Measurements from ENCODE around the gene CLTB.
"Not testable (repeated sequence)": the region's sequence is repeated elsewhere in the genome, so short reads cannot be mapped to it uniquely, and the experiment has no call there.

The CLTB gene, protein sequence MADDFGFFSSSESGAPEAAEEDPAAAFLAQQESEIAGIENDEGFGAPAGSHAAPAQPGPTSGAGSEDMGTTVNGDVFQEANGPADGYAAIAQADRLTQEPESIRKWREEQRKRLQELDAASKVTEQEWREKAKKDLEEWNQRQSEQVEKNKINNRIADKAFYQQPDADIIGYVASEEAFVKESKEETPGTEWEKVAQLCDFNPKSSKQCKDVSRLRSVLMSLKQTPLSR

GRCh38 chr5:176415952-176416924 is at the start of gene CLTB:
TSS of gene CLTB (minus strand) at chr5:176416539. CDS start at chr5:176416363, 176 bp downstream.
- DNase-seq = peak; percentile 58 to 63

DNA sequence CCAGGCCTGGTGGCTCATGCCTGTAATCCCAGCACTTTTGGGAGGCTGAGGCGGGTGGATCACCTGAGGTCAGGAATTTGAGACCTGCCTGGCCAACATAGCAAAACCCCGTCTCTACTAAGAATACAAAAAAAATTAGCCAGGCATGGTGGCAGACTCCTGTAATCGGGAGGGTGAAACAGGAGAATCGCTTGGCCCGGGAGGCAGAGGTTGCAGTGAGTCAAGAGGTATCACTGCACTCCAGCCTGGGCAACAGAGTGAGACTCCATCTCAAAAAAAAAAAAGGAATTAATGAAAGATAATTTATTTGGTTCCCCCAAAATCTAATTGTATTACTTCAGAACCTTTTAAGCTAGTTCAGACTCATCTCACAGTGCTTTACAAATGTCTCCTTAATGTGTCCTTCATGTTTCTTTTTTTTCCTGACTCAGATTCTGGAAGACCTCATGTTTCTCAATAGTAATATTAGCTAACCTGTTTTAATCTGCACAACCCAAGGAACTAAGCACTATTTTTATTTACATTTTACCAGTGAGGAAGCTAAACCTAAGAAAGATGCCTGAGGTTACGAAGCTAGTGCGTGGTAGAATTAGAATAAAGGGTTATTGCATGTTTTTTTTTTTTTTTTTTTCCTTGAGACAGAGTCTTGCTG is 46.9 kb upstream of the CLTB start:
- no peak for DNase-seq

DNA sequence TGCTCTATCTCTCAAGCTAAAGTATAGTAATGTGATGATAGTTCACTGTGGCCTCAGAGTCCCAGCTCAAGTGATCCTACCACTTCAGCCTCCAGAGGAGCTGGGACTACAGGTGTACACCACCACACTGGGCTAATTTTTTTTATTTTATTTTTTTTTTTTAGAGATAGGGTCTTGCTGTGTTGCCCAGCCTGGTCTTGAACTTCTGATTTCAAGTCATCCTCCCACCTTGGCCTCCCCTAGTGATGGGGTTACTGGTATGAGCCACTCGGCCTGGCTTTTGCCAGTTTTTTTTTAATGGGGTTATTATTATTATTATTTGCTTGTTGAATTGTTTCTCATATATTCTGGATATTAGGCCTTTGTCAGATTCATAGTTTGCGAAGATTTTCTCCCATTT is 45.0 kb upstream of the CLTB start:
- DNase-seq = no peak

DNA sequence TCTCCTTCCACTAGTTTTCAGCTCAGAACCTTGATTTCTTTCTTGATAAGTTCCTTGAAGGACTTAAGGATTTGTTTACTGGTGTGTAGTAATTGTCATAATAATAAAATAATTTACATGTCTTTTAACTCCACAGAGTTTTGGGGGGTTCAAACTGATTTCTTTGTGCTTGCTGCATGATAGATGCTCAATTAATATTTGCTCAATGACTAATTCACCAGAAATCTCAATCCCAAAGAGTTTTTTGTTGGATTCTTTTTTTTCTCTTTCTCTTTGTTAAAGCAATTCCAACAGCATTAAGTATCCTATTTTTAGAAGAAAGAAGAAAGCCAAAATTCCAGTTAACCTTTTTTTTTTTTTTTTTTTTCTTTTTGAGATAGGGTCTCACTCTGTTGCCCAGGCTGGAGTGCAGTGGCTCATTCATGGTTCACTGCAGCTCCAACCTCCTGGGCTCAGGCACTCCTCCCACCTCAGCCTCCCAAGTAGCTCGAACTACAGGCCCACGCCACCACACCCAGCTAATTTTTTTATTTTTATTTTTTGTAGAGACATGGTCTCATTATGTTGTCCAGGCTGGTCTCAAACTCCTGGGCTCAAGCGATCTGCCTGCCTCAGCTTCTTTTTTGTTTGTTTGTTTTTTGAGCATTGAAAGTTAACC is 42.7 kb upstream of the CLTB start:
- DNase-seq = no peak

DNA sequence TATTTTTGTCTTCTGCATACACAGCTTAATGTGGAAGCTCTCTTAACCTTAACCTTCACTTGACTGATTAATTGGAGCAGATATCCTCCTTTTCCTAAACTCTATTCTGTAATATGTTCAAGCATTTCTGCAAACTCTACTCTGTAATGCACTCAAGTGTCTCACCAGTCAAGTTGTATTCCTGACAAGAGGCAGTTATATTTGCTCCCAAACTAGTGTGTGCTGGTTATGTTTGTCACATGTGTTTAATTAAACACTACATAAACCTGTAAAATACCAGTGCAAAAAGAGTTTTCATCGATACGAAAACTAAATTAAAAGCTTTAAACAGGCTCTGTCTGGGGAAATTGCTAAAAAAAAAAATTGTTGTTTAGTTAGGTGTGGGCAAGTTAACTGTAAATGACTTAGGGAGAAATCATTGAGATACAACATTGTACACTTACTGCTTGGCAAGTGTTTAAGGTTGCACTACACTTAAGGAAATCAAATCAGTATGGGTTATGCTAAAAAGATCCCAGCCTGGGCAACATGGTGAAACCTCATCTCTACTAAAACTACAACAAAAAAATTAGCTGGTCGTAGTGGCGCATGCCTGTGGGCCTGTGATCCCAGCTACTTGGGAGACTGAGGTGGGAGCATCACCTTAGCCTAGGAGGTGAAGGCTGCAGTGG is 38.5 kb upstream of the CLTB start:
- no peak for DNase-seq

GRCh38 chr5:176450077-176450476 is 33.7 kb upstream of the CLTB start:
- no peak for DNase-seq

DNA sequence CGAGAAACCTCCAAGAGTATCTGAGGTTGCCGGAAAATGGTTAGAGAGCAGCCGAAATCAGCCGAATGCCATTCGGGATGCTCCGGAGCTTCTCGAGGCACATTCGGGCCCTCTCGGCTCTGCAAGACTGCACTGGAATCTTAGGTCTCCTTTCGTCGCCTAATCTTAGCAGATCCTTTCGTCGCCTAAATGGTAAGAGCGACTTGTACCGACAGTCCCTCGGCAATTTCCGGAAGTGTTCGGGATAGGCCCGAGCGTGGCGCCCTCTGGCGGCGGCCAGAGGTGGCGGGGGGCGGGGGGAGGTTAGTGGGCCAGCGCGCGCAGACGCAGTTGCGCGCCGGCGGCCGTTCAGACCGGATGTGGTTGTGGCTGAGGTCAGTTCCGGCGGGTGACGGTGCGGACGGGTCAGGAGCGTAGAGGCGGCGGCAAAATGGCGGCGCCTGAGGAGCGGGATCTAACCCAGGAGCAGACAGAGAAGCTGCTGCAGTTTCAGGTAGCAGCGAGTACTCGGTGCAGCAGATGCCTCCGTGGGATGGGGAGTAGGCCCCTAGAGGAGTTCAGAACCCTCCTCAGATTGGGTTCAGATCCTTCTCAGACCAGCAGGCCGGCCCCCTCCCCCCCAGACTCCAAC is 31.8 kb upstream of the CLTB start, which contains the start of gene FAF2:
Gene FAF2, plus strand, starts transcription at position 408 of the 631 bp plus-strand sequence. Its CDS starts 23 bp downstream, at position 431.
- peak; percentile 95 to 96 for DNase-seq

GRCh38 chr5:176447591-176447977 is 31.2 kb upstream of the CLTB start:
- DNase-seq = no peak

- no peak for DNase-seq
Measured at GRCh38 chr5:176446884-176447590, 30.7 kb upstream of the CLTB start.

GRCh38 chr5:176446028-176446665 is 29.8 kb upstream of the CLTB start:
- no peak for DNase-seq

DNA sequence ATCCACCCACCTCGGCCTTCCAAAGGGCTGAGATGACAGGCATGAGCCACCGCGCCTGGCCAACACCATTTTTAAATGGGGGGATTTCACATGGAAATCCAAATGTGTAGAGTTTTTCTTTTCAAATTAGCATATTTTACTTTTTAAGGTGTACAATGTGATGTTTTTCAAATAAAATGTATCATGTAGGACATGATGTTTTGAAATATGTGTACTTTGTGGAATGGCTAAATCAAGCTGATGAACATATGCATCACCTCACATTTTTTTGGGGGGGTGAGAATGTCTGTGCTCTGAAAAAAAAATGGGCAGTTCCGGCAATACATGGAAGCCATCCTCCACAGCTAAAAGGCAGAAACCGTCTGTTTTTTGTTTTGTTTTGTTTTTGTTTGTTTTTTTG is 28.4 kb upstream of the CLTB start:
- DNase-seq = no peak

DNA sequence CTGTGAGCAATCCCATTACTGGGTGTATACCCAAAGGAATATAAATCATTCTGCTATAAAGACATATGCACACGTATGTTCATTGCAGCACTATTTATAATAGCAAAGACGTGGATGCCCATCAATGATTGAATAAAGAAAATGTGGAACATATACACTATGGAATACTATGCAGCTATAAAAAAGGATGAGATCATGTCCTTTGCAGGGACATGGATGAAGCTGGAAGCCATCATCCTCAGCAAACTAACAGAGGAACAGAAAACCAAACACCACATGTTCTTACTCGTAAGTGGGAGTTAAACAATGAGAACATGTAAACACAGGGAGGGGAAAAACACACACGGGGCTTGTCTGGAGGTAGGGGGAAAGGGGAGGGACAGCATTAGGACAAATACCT is 26.6 kb upstream of the CLTB start:
- DNase-seq = not testable (repeated sequence)

- DNase-seq = no peak
Measured at GRCh38 chr5:176441921-176442323, 25.6 kb upstream of the CLTB start.

DNA sequence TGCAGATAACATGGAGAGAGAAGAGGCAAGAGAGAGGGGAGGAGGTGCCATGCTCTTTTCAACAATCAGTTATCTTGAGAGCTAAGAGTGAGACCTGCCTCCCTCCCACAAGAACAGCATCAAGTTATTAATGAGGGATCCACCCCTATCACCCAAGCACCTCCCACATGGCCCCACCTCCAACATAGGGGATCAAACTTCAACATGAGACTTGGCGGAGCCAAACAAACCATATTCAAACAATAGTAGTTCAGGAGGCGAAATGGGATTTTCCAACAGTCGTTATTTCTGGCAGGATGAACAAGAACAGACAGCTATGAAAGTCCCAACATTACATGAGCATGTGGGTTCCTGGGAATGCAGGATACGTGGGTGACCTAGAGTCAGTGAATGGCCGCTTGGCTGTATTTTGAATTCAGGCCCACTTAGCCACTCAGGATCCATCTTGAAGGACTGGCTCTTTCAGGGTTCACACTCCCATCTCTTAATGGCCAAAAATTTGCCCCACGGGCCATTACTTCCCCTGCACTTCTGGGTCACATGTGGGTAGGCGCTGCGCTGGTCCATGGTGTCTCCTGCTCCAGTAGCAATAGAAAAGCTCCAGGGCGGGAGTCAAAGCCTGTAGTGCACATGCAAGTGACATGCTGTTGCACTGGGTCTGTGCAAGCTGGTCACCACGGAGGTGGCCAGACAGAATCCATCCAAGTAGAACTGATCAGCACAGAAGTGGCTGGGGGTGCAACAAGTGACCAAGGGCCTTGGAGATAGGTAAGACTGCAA is 24.8 kb upstream of the CLTB start:
- no peak for DNase-seq

GRCh38 chr5:176438959-176439757 is 22.8 kb upstream of the CLTB start:
- DNase-seq = no peak

GRCh38 chr5:176436656-176437055 is 20.3 kb upstream of the CLTB start:
- DNase-seq = no peak

DNA sequence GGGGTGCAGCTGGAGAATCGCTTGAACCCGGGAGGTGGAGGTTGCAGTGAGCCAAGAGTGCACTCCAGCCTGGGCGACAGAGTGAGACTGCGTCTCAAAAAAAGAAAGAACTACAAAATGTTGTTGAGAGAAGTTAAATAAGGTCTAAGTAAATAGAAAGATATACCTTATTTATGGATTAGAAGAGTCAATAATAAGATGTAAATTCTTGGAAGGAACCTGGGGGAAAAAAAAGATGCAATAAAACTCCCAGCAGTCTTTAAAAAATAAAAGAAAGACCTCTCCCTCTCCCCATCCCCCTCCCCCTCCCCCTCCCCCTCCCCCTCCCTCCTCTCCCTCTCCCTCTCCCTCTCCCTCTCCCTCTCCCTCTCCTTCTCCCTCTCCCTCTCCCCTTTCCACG is 16.4 kb upstream of the CLTB start:
- no peak for DNase-seq

DNA sequence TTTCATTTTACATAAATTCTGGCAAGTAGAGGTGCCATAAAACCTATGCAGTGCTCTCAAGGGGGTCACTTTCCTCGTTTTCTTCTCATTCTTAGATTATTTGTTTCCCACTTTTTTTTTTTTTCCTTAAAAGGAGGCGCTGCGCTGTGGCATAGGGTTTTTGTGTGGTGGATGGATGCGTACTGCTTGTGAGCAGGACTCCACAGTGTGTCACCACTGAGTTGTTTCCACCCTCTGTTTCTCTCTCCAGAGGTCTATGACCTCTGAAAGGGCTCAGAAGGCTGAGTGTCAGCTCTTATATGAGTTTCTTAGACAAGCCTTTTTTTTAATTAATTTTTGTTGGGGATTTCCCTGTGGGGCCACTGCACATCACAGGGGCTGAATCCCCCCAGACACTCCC is 13.6 kb upstream of the CLTB start:
- DNase-seq = no peak

GRCh38 chr5:176427971-176428370 is 11.6 kb upstream of the CLTB start:
- DNase-seq = no peak
